Activated T-cell treated with anti-CD3 and anti-CD28 coated beads, Interleukin-2, amount 50 U/mL, for 1 hour (primary cell): Measurements from ENCODE around the gene RAB6A.
A peak's percentile ranks its signal among the peaks of the same experiment; 100 is the strongest.
"Not testable (repeated sequence)": the region's sequence is repeated elsewhere in the genome, so short reads cannot be mapped to it uniquely, and the experiment has no call there.

Experiments
- DNase-seq: peaks from one replicate; pipeline ENCODE4 v3.0.0-alpha.2; 2020

RAB6A gene

GRCh38 chr11:73761403-73761945 lies 600 bp upstream of the RAB6A start:
- DNase-seq, result no peak

- peak; percentile 23 for DNase-seq
Observed at GRCh38 chr11:73760135-73760678, 667 bp downstream of the RAB6A start.

GRCh38 chr11:73759610-73760134 lies 1.2 kb downstream of the RAB6A start:
- DNase-seq, result no peak

- DNase-seq, result no peak
Observed at GRCh38 chr11:73758451-73758850, 2.4 kb downstream of the RAB6A start.

- DNase-seq, result no peak
Observed at GRCh38 chr11:73757598-73757997, 3.3 kb downstream of the RAB6A start.

- DNase-seq, result no peak
Observed at GRCh38 chr11:73755670-73756069, 5.2 kb downstream of the RAB6A start.

- DNase-seq, result no peak
Observed at GRCh38 chr11:73753938-73754337, 6.9 kb downstream of the RAB6A start.

- DNase-seq, result no peak
Observed at GRCh38 chr11:73752903-73753302, 8.0 kb downstream of the RAB6A start.

GRCh38 chr11:73752216-73752867 lies 8.5 kb downstream of the RAB6A start:
- DNase-seq, result no peak

GRCh38 chr11:73750862-73751261 lies 10.0 kb downstream of the RAB6A start:
- not testable (repeated sequence) for DNase-seq

GRCh38 chr11:73750228-73750627 lies 10.6 kb downstream of the RAB6A start:
- no peak for DNase-seq

GRCh38 chr11:73749118-73749517 lies 11.8 kb downstream of the RAB6A start:
- DNase-seq, result no peak

GRCh38 chr11:73748300-73748699 lies 12.6 kb downstream of the RAB6A start:
- DNase-seq, result no peak

GRCh38 chr11:73747762-73748161 lies 13.1 kb downstream of the RAB6A start:
- DNase-seq, result no peak

GRCh38 chr11:73746701-73747100 lies 14.2 kb downstream of the RAB6A start:
- no peak for DNase-seq

GRCh38 chr11:73743045-73743444 lies 17.8 kb downstream of the RAB6A start:
- no peak for DNase-seq

- DNase-seq, result not testable (repeated sequence)
Observed at GRCh38 chr11:73735959-73736358, 24.9 kb downstream of the RAB6A start.

GRCh38 chr11:73734993-73735392 lies 25.9 kb downstream of the RAB6A start:
- DNase-seq, result no peak

- not testable (repeated sequence) for DNase-seq
Observed at GRCh38 chr11:73734011-73734410, 26.9 kb downstream of the RAB6A start.

GRCh38 chr11:73732936-73733335 lies 27.9 kb downstream of the RAB6A start:
- DNase-seq, result not testable (repeated sequence)

GRCh38 chr11:73729594-73730206 lies 31.2 kb downstream of the RAB6A start:
- DNase-seq, result no peak

GRCh38 chr11:73728000-73728399 lies 32.9 kb downstream of the RAB6A start:
- DNase-seq, result no peak

- no peak for DNase-seq
Observed at GRCh38 chr11:73726825-73727224, 34.0 kb downstream of the RAB6A start.

- DNase-seq, result no peak
Observed at GRCh38 chr11:73717136-73717535, 43.7 kb downstream of the RAB6A start.
